HG03354 (cell line): ENCODE data around the gene DCDC2C.

Experiments used
- ATAC-seq: cut with Tn5 transposase; IDR thresholded peaks from one replicate; pipeline ENCODE4 v1.9.1; 2021; ENCODE audit warnings: mild to moderate bottlenecking; ENCODE audit not compliant: unreplicated experiment, poor library complexity, severe bottlenecking

Gene DCDC2C

GRCh38 chr2:3766824-3767223 is 63.4 kb downstream of the DCDC2C start:
- no peak for ATAC-seq

GRCh38 chr2:3768960-3769765 is 65.8 kb downstream of the DCDC2C start:
- no peak for ATAC-seq

DNA sequence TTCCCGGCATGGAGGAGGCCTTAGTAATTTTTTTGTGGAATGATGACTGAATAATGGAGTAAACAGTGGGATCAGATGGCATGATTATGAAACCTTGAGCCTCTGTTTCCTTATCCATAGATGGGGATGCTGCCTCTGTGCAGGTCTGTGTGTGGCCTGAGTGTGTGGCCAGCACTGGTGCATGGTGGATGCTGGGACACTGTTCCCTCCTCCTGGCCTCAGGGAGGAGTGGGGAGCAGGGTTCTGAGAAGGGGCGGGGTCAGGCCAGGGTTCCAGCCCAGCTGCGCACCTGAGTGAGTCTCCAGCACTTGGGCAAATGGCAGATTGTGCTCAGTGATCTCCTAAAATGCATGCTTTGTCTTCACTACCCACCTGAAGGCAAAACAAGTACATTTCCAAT is 66.4 kb downstream of the DCDC2C start:
- ATAC-seq, result no peak

DNA sequence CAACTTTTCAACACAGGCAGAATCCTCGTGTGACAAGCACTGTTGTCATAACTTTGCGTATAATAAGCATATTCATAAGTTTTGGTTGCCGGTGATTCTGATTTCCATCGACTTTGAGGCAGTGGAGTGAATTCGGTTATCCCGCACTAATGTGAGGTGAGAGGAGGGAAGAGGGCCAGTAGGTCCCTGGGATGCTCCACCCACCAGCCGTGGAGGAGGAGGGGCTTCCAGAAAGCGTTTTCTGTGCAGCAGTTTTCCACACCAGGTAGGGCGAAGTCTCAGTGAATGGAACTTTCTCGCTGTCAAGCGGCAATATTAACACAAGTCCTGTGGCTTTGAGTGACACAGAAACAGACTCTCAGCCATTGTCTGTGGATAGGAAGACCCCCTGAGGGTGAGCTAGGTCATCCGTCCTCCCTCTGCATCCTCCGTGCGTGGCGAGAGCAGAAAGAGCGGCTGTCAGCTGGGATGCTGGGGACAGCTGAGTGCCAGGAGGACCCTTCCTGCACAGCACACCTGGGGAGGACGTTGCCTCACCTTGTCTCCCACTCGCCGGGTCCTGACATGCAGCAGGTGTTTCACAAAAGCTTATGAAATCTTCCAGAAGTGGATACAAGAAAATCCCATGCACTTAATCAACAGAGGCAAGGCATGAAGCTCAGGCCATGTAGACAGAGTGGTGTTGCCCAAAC is 67.5 kb downstream of the DCDC2C start:
- no peak for ATAC-seq

DNA sequence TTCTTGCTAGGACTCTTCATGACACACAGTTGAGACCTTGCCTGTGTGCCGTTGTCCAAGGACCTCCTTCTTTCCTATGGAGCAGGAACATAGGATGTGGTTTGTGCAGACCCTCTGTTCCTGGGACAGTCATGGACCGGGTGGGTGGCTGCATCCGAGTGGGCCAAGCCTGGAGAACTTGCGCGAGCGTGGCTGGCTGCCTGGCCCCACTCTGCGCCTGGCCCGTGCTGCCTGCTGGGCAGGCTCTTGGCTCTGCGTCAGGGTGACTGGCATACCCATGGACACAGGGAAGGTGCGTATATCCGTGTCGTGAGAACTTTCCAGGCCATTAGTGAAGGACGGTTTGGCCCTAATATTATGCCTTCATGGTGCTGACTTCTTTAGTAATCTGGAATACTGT is 68.2 kb downstream of the DCDC2C start:
- no peak for ATAC-seq

- no peak for ATAC-seq
These were observed 71.0 kb downstream of the DCDC2C start for GRCh38 chr2:3774336-3774735.

DNA sequence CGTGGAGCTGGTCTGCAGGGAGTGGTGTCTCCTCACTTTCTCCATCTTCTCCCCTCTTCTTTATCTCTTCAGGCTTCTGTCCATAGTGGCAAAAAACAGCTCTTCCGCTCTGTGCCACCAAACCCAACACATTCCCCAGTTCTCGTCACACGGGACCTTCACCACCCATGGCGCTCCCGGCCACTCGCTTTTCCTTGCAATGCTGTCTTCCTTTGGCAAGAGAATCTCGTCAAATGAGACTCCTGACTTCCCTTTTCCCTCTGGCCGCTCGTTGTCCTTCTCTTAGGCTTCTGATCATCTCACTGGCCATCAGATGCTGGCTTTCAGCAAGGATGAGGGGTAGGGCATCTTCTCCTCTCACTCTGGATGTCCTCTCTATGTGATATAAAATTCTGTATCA is 72.9 kb downstream of the DCDC2C start:
- ATAC-seq, result no peak

DNA sequence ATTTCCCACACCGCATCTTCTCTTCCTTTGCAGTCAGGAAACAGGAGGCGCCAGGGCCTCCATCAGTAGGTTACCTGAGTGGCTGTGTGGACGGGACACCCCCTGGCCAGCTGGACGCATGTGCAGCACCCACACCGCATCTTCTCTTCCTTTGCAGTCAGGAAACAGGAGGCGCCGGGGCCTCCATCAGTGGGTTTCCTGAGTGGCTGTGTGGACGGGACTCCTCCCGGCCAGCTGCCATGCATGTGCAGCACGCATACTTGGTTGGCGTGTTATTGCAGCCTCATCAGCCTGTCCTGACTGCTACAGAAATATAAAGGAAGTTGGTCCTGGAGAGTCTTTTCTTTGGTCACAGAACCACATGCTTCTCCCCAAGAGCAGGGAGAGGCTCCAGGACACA is 74.6 kb downstream of the DCDC2C start:
- ATAC-seq, result no peak

DNA sequence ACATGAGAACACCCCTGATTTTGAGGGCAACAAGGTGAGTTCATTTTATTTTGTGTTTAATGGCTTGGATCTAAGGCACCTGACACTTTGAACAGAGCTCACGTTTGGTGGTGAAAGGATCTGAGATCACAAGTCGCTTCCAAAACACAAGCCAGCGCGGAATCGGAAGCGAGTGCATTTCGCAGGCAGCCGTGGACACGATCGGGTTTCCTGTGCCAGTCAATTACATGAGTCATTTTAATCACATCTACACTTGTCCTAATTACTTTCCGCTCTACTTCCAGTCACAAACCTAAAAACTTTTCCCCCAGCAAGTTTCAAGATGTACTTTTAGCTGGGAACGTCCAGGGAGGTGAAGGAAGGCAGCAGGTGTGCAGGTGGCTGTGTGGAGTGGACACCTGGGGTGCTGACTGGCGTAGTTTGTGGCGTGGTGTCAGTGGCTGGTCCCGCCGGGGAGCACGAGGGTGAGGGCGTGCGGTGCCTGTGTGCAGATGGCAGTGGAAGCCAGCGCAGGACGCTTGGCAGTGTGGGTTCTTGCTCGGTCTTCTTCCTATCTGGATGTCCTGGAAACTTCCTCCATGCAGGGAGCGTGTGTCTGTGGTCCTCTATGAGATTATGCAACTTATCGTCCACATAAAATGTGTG is 75.6 kb downstream of the DCDC2C start:
- no peak for ATAC-seq

DNA sequence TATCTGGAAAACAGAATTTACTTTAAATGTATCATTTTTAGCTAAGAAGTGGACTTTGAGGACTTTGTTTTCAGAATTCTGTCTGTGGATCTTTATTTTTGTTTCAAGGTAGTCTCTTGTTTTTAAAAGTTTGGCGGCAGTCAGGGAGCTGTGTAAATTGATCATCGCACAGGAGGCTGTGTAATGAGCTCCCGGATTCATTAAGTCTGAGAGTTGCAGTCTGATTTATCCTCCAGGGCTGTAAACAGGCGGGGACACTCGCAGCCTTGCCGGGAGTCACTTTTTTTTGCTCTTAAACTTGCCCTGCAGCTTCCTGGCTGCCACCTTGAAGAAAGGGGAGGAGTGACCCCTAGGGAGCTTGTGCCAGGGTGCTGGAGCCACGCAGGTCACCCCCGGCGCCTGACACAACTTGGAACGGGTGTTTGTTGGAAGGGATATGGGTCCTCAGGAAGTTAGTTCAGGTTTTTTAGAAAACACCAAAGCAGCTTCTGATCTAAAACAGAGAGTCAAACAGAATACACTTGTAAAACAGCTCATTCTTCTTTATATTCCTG is 76.2 kb downstream of the DCDC2C start:
- ATAC-seq, result no peak

- peak; percentile 94 for ATAC-seq
These were observed 77.4 kb downstream of the DCDC2C start for GRCh38 chr2:3780477-3781402.

DNA sequence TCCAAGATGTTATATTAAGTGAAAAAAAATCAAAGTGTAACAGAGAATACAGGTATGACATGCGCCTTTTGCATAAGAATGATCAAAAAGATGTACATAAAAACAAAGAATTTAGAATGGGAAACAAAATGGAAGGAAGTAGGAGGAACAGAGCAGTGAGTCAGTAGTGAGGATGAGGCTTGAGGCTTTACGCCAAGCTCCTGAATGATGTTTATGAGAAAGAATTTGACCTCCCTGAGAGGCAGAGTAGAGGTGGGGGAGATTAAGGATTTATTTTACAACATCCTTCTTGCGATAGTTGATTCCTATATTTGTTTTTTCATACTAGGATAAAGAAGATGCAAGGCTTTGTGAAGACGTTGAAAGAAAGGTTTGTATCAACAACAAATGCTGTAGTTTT is 81.4 kb downstream of the DCDC2C start:
- no peak for ATAC-seq

- ATAC-seq, result no peak
These were observed 82.0 kb downstream of the DCDC2C start for GRCh38 chr2:3785220-3785889.

- no peak for ATAC-seq
These were observed 82.5 kb downstream of the DCDC2C start for GRCh38 chr2:3785890-3786273.

DNA sequence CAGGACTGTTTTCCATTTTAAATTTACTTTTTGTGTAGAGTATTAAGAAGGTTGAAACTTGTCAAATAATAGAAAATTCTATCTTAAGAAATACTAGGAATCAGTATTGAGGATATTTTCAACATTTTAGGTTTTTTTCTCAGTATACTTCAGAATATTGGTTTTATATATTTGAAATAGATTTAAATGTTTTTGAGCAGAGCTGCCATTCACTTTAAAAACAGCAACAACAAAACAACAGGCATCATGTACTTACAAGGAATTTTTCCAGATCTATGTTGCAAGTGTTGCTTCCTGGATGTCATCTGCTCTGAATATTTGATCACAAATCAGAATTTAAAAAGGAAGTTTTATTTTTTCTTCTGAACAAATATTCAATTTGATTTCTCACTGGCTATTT is 84.4 kb downstream of the DCDC2C start:
- no peak for ATAC-seq

DNA sequence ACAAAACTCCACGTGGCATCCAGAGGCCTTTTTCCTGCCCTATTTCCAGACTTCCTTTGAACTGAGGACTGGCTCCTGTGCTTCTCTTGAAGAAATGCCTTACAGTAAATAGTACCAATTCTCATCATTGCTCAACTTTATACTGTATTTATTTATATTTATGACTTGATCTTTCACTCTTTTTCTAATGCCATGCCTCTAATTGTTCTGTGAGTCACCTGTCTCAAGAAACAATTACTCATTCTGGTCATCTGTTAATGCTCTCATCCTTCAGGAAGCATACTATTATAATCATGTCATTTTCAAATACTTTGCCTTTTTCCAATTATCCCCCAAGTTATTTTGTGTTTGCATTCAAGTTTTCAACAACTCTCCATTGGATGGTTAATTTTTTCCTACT is 85.9 kb downstream of the DCDC2C start:
- ATAC-seq, result no peak

GRCh38 chr2:3793249-3793648 is 89.9 kb downstream of the DCDC2C start:
- no peak for ATAC-seq

GRCh38 chr2:3801506-3801905 is 98.1 kb downstream of the DCDC2C start:
- no peak for ATAC-seq
